Epithelial cell of esophagus (primary cell): Measurements from ENCODE around the gene SPG11.
"Not testable (repeated sequence)": the region's sequence is repeated elsewhere in the genome, so short reads cannot be mapped to it uniquely, and the experiment has no call there.

ENCODE experiments used
- DNase-seq: peaks from one replicate; pipeline ENCODE4 v3.0.0; 2010; ENCODE audit warnings: low read depth
- H3K4me3 ChIP-seq: 2 replicates; pipeline ENCODE4 v1.5.1; 2011; ENCODE audit warnings: mild to moderate bottlenecking, low read length, control low read depth
- CTCF ChIP-seq: IDR thresholded peaks from 2 replicates; pipeline ENCODE4 v1.5.1; 2011; ENCODE audit warnings: low read depth, mild to moderate bottlenecking, low read length, control low read depth, inconsistent platforms; ENCODE audit not compliant: insufficient read depth; ENCODE audit errors: missing control alignments

The SPG11 gene

GRCh38 chr15:44574734-44575133 is 88.7 kb downstream of the SPG11 start:
- DNase-seq, result no peak
- no peak for TF ChIP-seq CTCF
- no peak overlapping the region for H3K4me3 ChIP-seq

- no peak for DNase-seq
- no peak for TF ChIP-seq CTCF
- no peak overlapping the region for H3K4me3 ChIP-seq
These were observed 90.1 kb downstream of the SPG11 start for GRCh38 chr15:44573386-44573785.

- DNase-seq, result no peak
- no peak for TF ChIP-seq CTCF
- H3K4me3 ChIP-seq, result no peak overlapping the region
These were observed 93.1 kb downstream of the SPG11 start for GRCh38 chr15:44570361-44570760.

- DNase-seq, result no peak
- H3K4me3 ChIP-seq, result no peak overlapping the region
These were observed 94.1 kb downstream of the SPG11 start for GRCh38 chr15:44569316-44569715.

GRCh38 chr15:44568338-44568737 is 95.1 kb downstream of the SPG11 start:
- no peak for TF ChIP-seq CTCF
- H3K4me3 ChIP-seq, result no peak overlapping the region

More at GRCh38 chr15:44569316-44569715, 94.1 kb downstream of the SPG11 start:
- no peak for TF ChIP-seq CTCF

GRCh38 chr15:44566155-44566540 is 97.3 kb downstream of the SPG11 start:
- no peak for DNase-seq
- no peak overlapping the region for H3K4me3 ChIP-seq
- TF ChIP-seq CTCF, result no peak

More at GRCh38 chr15:44568338-44568737, 95.1 kb downstream of the SPG11 start:
- DNase-seq, result no peak

GRCh38 chr15:44565387-44566154 is 97.9 kb downstream of the SPG11 start:
- H3K4me3 ChIP-seq, result no peak overlapping the region
- no peak for TF ChIP-seq CTCF
- no peak for DNase-seq

GRCh38 chr15:44560926-44561325 is 102.5 kb downstream of the SPG11 start:
- DNase-seq, H3K4me3 ChIP-seq: not testable (repeated sequence)
